ENCODE results near the gene SH2D4B.

Gene SH2D4B

DNA sequence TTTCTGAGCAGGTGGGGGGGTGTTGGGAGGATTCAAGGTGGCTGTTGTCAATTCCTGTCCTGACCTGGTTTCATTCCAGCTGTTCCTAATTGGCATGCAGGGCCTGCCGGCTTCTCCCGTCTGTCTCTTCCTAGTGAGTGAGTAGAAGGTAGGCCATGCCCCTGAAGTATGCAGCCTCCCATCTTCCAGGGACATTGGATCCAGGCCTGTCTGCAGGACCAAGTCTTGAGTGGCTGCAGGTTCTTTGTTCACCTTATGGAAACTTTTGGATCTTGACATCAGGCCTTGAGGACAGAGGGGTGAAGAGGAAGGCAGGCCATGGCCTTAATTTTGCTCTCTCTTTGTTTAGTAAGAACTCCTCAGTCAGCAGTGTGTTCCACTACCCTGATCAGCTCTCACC, 131.8 kb downstream of the SH2D4B start:
- H3K4me1 Mint-ChIP-seq (ENCODE audit: low read depth): no peaks in the 10 kb centered on the region
- no peaks in the 10 kb centered on the region for H3K9me3 Mint-ChIP-seq (ENCODE audit: low read depth)
- no peak overlapping the region for H3K27ac Mint-ChIP-seq
- no peak overlapping the region for H3K4me3 Mint-ChIP-seq
- no peaks in the 10 kb centered on the region for H3K36me3 Mint-ChIP-seq
- H3K27me3 Mint-ChIP-seq: peaks cover 4% of the 10 kb centered on the region

DNA sequence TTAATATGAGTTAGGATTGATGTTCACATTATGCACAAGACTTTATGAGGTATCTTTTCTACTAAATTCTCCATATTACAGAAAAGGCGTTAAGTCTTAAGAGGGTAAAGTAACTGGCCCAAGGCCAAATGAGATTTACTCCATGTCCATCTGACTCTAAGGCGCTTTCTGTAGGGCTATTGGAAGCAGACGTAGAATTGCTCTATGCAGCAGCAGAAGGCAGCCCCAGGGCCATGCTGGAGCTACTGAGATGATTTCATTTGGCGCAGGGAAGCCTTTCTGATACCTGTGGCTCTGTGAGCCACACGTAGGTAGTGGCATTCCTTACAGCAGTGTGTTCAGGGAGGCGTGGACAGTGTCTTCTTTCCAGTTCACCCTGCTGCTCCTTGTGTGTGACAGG, 133.1 kb downstream of the SH2D4B start:
- Mint-ChIP-seq H3K9me3 (ENCODE audit: low read depth) (no peaks in the 10 kb centered on the region), H3K4me1 (ENCODE audit: low read depth) (no peaks in the 10 kb centered on the region), H3K36me3 (no peaks in the 10 kb centered on the region), H3K27ac (no peak overlapping the region), H3K27me3 (peaks cover 2% of the 10 kb centered on the region), H3K4me3 (no peak overlapping the region)

DNA sequence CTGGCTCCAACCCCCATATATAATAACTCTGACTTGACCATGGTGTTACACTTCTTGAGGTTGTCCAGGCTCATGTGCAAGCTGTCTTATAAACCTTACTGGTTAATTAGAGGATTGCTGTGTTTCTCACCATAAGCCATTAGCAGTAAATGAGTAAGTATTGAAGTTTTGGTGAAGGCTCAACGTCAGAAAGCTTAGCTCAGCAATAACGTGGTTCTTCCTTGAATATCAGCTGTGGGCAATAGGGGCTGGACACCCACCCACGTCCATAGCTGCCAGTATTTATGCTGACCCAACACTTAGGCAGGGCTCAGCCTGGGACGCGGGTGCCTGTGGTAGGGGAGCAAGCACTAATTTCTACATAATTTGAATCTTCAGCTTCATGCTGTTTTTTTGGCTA, 134.1 kb downstream of the SH2D4B start:
- H3K36me3 Mint-ChIP-seq: no peaks in the 10 kb centered on the region
- no peak overlapping the region for H3K4me3 Mint-ChIP-seq
- H3K9me3 Mint-ChIP-seq (ENCODE audit: low read depth): no peaks in the 10 kb centered on the region
- H3K27me3 Mint-ChIP-seq: peaks cover 2% of the 10 kb centered on the region
- no peaks in the 10 kb centered on the region for H3K4me1 Mint-ChIP-seq (ENCODE audit: low read depth)
- H3K27ac Mint-ChIP-seq: no peak overlapping the region

DNA sequence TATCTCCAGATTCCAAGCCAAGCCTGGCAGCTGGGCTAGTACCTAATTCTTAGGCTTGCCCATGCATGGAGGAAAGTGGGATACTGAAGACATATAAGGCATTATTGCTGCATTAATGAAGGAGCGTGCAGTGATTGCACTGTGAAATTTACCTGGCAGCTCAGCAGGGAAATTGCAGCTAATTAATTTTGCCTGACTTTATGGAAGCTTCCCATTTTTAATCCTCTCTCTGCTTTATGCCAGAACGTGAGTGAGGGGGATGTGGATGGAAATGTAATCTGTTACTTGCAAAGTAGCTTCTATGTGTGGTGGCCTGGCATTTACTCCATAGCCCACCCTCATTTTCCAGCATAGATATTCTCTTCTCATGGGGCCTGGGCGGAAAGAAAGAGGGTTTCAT, 134.9 kb downstream of the SH2D4B start:
- Mint-ChIP-seq H3K9me3 (ENCODE audit: low read depth) (no peaks in the 10 kb centered on the region), H3K36me3 (no peaks in the 10 kb centered on the region), H3K27ac (no peak overlapping the region), H3K4me1 (ENCODE audit: low read depth) (no peaks in the 10 kb centered on the region), H3K4me3 (no peak overlapping the region), H3K27me3 (peaks cover 2% of the 10 kb centered on the region)

DNA sequence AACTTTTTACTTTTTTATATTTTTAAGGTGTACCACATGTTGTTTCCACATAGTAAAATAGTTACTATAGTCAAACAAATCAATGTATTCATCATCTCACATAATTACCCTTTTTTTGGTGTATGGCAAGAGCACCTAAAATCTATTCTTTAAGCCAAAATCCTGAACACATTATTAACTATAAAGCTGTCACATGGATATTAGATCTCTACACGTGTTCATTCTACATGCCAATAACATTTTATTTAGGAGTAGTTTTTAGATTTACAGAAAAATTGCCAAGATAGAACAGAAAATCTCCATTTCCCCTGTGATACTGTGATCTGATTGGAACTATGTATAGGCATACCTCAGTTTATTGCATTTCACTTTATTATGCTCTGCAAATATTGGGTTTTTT, 137.1 kb downstream of the SH2D4B start:
- H3K9me3 Mint-ChIP-seq (ENCODE audit: low read depth): no peaks in the 10 kb centered on the region
- H3K27me3 Mint-ChIP-seq: peaks cover 5% of the 10 kb centered on the region
- H3K4me3 Mint-ChIP-seq: no peak overlapping the region
- H3K27ac Mint-ChIP-seq: no peak overlapping the region
- no peaks in the 10 kb centered on the region for H3K36me3 Mint-ChIP-seq
- H3K4me1 Mint-ChIP-seq (ENCODE audit: low read depth): no peaks in the 10 kb centered on the region

DNA sequence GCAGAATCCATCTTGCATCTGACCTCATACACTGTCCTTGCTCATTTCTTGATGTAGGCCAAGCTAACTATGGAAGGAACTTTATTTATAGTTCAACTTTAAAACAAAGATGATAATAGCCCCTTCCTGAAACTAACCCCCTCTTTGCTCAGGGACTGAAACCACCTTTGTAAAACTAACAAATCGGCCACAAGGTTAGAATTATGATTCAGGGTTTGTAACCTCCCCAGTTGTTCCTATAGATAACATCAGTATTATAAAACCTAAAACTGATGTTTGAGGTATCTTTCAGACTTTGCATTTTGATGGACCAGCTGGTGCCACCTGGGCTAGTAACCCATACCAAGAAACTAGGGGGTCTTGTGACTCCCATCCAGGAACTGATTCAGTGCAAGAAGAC, 143.4 kb downstream of the SH2D4B start:
- H3K27me3 Mint-ChIP-seq: peaks cover 5% of the 10 kb centered on the region
- H3K4me3 Mint-ChIP-seq: no peak overlapping the region
- H3K27ac Mint-ChIP-seq: no peak overlapping the region
- H3K9me3 Mint-ChIP-seq (ENCODE audit: low read depth): peaks cover 3% of the 10 kb centered on the region
- H3K4me1 Mint-ChIP-seq (ENCODE audit: low read depth): no peaks in the 10 kb centered on the region
- no peaks in the 10 kb centered on the region for H3K36me3 Mint-ChIP-seq

DNA sequence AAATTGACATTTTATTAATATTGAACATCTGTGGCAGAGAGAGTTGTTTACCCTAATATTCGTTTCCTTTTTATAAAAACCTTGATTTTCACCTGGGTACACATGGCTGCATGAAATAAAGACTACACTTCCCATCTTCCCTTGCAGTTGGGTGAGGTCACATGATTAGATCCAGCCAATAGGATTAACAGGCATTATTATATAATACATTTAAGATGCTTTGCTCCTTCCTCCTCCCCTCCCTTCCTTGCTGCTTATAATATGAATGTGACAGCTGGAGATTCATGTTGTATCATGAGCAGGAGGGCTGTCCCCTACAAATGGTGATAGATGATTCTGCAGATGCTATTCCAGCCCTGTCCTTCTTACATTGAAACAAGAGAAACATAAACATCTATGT, 146.6 kb downstream of the SH2D4B start:
- H3K9me3 Mint-ChIP-seq (ENCODE audit: low read depth): peaks cover 3% of the 10 kb centered on the region
- no peaks in the 10 kb centered on the region for H3K36me3 Mint-ChIP-seq
- H3K4me1 Mint-ChIP-seq (ENCODE audit: low read depth): no peaks in the 10 kb centered on the region
- H3K27me3 Mint-ChIP-seq: peaks cover 2% of the 10 kb centered on the region
- no peak overlapping the region for H3K27ac Mint-ChIP-seq
- no peak overlapping the region for H3K4me3 Mint-ChIP-seq

DNA sequence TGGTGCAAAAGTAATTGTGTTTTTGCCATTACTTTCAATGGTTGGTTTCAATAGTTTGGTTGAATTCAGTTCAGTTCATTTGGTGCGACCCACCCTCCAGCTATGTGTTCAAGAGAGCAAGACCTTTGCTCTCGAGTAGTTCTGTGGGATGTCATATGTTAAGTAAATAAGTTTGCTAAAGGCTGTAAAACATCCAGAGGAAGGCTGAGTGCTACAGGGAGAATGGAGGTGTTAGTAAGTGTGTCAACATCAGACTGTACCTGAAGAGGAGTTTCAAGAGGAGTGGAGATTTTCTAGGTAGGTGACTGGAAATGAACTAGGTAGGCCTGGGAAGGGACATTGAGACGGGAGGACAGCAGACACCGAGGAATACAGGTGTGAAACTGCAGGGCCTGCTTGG, 147.7 kb downstream of the SH2D4B start:
- Mint-ChIP-seq H3K27ac (no peak overlapping the region), H3K27me3 (peaks cover 5% of the 10 kb centered on the region), H3K4me3 (no peak overlapping the region), H3K36me3 (no peaks in the 10 kb centered on the region), H3K4me1 (ENCODE audit: low read depth) (no peaks in the 10 kb centered on the region), H3K9me3 (ENCODE audit: low read depth) (peaks cover 3% of the 10 kb centered on the region)

DNA sequence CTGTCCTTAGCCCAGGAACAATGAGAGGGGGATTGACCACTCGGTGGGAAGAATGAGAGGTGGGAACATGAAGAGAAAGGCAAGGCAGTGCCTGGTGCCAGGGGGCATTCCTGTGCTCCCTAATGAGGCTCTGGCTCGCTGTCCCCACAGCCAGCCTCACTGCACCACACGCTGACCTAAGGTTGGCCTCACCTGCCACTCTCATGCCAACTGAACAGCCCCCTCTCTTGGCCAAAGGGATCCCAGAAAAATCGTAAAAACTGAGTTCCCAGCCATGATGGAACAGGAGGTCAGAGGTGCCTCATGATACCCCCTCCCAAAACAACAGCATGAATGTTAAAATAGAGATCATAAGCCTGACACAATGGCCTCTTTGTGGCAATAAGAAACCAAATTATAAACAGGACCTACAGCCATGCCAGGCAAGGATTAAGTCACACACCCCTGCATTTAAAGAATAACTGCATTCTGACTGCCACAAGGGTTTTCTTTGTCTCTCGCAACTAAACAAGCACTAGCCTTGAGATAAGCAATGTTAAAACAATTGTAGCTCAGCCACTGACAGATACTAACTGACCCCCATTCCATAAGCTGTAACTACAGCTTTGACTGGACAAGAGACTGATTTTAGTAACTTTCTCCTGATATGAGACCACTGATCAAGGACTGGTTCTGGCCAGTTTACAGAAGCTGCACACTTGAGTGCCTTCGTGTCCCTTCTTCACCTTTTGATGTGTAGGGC, 149.2 kb downstream of the SH2D4B start:
- peaks cover 10% of the 10 kb centered on the region for H3K27me3 Mint-ChIP-seq

DNA sequence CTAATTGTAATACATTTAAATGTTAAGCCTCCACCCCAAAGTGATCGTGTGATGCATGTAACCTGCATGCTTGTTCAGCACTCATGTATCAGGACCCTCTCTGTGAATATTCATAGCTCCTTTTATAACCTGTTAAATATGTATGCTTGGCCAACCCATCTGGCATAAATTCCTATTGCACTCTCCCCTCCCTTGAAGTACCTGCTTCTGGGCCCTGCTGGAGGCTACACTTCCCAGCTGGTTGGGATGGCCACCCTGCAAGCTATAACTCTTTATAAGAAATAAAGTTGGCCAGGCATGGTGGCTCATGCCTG, 149.7 kb downstream of the SH2D4B start:
- H3K4me1 Mint-ChIP-seq (ENCODE audit: low read depth): no peaks in the 10 kb centered on the region
- H3K4me3 Mint-ChIP-seq: no peak overlapping the region
- H3K36me3 Mint-ChIP-seq: no peaks in the 10 kb centered on the region

More for the DNA sequence above, 149.2 kb downstream of the SH2D4B start:
- Mint-ChIP-seq H3K9me3 (ENCODE audit: low read depth) (peaks cover 3% of the 10 kb centered on the region), H3K4me3 (no peak overlapping the region), H3K27ac (no peak overlapping the region), H3K36me3 (no peaks in the 10 kb centered on the region), H3K4me1 (ENCODE audit: low read depth) (no peaks in the 10 kb centered on the region)

DNA sequence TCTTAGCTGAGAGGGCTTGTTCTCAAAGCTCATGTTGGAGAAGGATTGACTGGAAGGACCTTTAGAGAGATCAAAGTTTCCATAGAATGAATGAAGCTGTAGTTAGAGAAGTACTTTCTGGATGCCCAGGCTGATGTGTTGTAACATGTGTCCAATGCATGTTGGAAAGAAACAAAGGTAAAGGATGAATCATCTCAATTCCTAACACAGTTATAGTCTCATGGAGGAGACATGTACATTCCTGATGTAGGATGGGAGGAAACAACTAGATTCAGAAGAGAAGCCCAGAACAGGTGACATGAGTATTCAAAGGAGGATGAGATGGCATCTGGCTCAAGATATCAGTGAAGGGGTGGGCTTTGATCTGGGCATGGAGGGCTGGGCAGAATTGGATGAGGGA, 152.7 kb downstream of the SH2D4B start:
- Mint-ChIP-seq H3K27ac (no peak overlapping the region), H3K36me3 (no peaks in the 10 kb centered on the region), H3K4me1 (ENCODE audit: low read depth) (no peaks in the 10 kb centered on the region), H3K27me3 (peaks cover 10% of the 10 kb centered on the region), H3K9me3 (ENCODE audit: low read depth) (no peaks in the 10 kb centered on the region), H3K4me3 (no peak overlapping the region)

More for the DNA sequence above, 149.7 kb downstream of the SH2D4B start:
- Mint-ChIP-seq H3K9me3 (ENCODE audit: low read depth) (peaks cover 3% of the 10 kb centered on the region), H3K27me3 (peaks cover 10% of the 10 kb centered on the region), H3K27ac (no peak overlapping the region)

DNA sequence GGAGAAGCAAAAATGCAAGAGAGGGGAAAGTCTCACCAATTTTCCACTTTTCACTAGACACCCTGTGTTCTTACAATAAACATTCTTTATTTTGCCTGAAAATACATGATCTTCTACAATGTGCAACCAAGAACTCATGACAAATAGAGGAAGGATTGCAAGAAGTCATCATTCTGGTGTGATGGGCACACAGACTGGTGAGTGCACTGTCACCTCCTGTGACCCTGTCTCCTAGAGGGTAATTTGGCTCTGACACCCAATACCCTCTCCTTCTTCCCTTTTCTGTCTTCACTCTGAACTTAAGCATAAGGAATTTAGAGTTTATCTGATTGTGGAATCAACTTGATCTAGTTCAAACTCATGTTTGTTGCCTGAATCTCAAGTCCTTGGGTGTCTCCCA, 153.7 kb downstream of the SH2D4B start:
- H3K36me3 Mint-ChIP-seq: no peaks in the 10 kb centered on the region

DNA sequence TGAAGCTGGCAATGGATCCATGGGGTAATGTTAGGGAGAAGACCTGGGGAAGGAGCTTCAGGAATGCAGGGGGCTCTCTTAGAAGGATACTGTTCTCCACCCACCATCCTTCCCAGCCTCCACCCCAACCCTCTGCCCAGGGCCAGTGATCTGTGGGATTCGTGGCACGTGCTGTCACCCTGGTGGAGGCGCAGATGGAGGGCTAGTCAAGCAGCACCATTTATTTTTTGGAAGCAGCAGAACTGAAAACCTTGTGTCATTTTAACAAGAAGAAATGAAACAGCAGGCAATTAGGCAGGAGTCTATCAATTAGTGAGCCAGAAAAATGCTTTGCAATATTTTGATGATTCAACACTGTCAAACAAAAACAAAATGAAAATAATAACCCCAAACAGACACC, 155.9 kb downstream of the SH2D4B start:
- Mint-ChIP-seq H3K36me3 (no peaks in the 10 kb centered on the region), H3K27ac (no peak overlapping the region), H3K9me3 (ENCODE audit: low read depth) (no peaks in the 10 kb centered on the region), H3K4me3 (no peak overlapping the region), H3K4me1 (ENCODE audit: low read depth) (no peaks in the 10 kb centered on the region), H3K27me3 (peaks cover 10% of the 10 kb centered on the region)

More for the DNA sequence above, 153.7 kb downstream of the SH2D4B start:
- no peak overlapping the region for H3K27ac Mint-ChIP-seq
- H3K27me3 Mint-ChIP-seq: peaks cover 10% of the 10 kb centered on the region
- H3K9me3 Mint-ChIP-seq (ENCODE audit: low read depth): no peaks in the 10 kb centered on the region
- H3K4me1 Mint-ChIP-seq (ENCODE audit: low read depth): no peaks in the 10 kb centered on the region
- H3K4me3 Mint-ChIP-seq: no peak overlapping the region

DNA sequence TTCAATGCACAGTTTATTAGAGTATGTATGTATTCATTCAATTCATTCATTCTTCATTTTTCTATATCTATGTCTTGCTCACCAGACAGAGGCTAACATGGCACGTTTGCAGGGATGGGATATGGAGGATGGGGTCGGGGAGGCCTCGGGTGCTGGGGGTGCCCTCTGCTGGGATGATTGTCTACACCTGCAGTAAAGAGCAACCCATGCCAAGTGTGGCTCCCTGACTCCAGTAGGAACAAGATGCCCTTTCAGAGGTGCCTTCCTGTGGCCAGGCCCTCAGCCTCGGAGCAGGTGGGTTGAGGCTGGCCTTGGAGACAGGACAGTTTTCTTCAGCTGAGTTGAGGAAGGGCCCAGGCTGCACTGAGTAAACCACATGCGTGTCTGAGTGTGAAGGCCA, 157.2 kb downstream of the SH2D4B start:
- Mint-ChIP-seq H3K9me3 (ENCODE audit: low read depth) (no peaks in the 10 kb centered on the region), H3K4me3 (no peak overlapping the region), H3K27me3 (peaks cover 5% of the 10 kb centered on the region), H3K4me1 (ENCODE audit: low read depth) (no peaks in the 10 kb centered on the region), H3K27ac (no peak overlapping the region), H3K36me3 (no peaks in the 10 kb centered on the region)
